Endothelial cell of umbilical vein (primary cell): ENCODE results near the gene SUSD6. TPM values are rescaled to one million over a fixed set of nuclear protein-coding genes. Genes with fewer than 3 reads are reported as not detected.

Source experiments
- BruUV-seq: library from RNA; stranded (reverse); fragments of 400-500 nt; replicated peaks from 2 replicates; lab custom pipeline; 2021; lab: Mats Ljungman, UMichigan
- CTCF ChIA-PET: fragments of 300-600, 350-600 bp; sonication (Branson Sonifier 250); formaldehyde crosslinking; loops from one replicate; lab custom pipeline; 2021; ENCODE audit warnings: antibody characterized with exemption, inconsistent platforms; lab: Charles Lee
- POLR2A ChIA-PET: fragments of 300-600, 350-600 bp; sonication (Branson Sonifier 250); formaldehyde crosslinking; loops from one replicate; lab custom pipeline; 2021; ENCODE audit warnings: antibody characterized with exemption, inconsistent platforms; lab: Charles Lee
- DNase-seq: peaks from one replicate; pipeline ENCODE4 v3.0.0-alpha.2; 2011; ENCODE audit warnings: low read depth, low spot score
- FAIRE-seq: peaks from 2 replicates; lab custom pipeline; 2011; peaks lifted over from hg19 to GRCh38; lab: Jason Lieb, UNC
- H2AFZ ChIP-seq: 2 replicates; pipeline ENCODE4 v1.6.0; 2012; ENCODE audit warnings: low read depth, low read length, control low read depth, inconsistent platforms
- H3K27ac ChIP-seq: 2 replicates; pipeline ENCODE4 v1.5.1; 2011; ENCODE audit warnings: low read depth, mild to moderate bottlenecking, control low read depth, low read length, moderate library complexity; ENCODE audit not compliant: insufficient read depth
- H3K27me3 ChIP-seq, 2 experiments: 2 replicates each; pipeline versions ENCODE4 v1.6.0 to v1.6.1; 2011; ENCODE audit warnings: low read length in 2 of 2, mixed read lengths in 1 of 2; ENCODE audit not compliant: control insufficient read depth in 2 of 2, insufficient read depth in 2 of 2
- H3K36me3 ChIP-seq, 2 experiments: 2 replicates in 1 of 2; 3 replicates in 1 of 2; pipeline ENCODE4 v1.5.1; 2011; ENCODE audit warnings: low read length in 2 of 2, mild to moderate bottlenecking in 1 of 2, moderate library complexity in 1 of 2; ENCODE audit not compliant: control insufficient read depth in 2 of 2, insufficient read depth in 2 of 2; ENCODE audit errors: extremely low read depth in 1 of 2
- H3K4me1 ChIP-seq: 3 replicates; pipeline ENCODE4 v1.5.1; 2011; ENCODE audit warnings: mild to moderate bottlenecking, low read length; ENCODE audit not compliant: control insufficient read depth, insufficient read depth; ENCODE audit errors: extremely low read depth
- H3K4me2 ChIP-seq: 2 replicates; pipeline ENCODE4 v1.6.1; 2011; ENCODE audit warnings: low read length, control low read depth, mixed read lengths; ENCODE audit not compliant: insufficient read depth
- H3K4me3 ChIP-seq, 3 experiments: fragments of 200-600 bp in 1 of 3; sonication (generic), shearing (Covaris generic) in 1 of 3; replicated peaks in 1 of 3; 2 replicates each; pipeline ENCODE4 v1.5.1; 2011 to 2016; ENCODE audit warnings: control low read depth in 3 of 3, low read length in 3 of 3, mild to moderate bottlenecking in 2 of 3, inconsistent platforms in 1 of 3, low read depth in 1 of 3, moderate library complexity in 1 of 3; ENCODE audit not compliant: insufficient read depth in 1 of 3
- H3K79me2 ChIP-seq: 2 replicates; pipeline ENCODE4 v1.6.0; 2012; ENCODE audit warnings: low read length, inconsistent platforms; ENCODE audit not compliant: control insufficient read depth, insufficient read depth
- H3K9ac ChIP-seq: replicated peaks from 2 replicates; pipeline ENCODE3; 2011; ENCODE audit warnings: low read length, control low read depth; ENCODE audit not compliant: insufficient read depth; ENCODE audit errors: extremely low read depth
- H3K9me1 ChIP-seq: replicated peaks from 3 replicates; pipeline ENCODE4 v1.6.0; 2011; ENCODE audit warnings: mild to moderate bottlenecking, low read length; ENCODE audit not compliant: control insufficient read depth, insufficient read depth; ENCODE audit errors: extremely low read depth
- H3K9me3 ChIP-seq: replicated peaks from 2 replicates; pipeline ENCODE4 v1.5.1; 2012; ENCODE audit warnings: low read length, inconsistent platforms; ENCODE audit not compliant: control insufficient read depth, insufficient read depth
- H4K20me1 ChIP-seq: replicated peaks from 2 replicates; pipeline ENCODE3; 2011; ENCODE audit warnings: mild to moderate bottlenecking, low read length; ENCODE audit not compliant: control insufficient read depth, insufficient read depth; ENCODE audit errors: extremely low read depth
- EZH2 ChIP-seq: IDR thresholded peaks from 2 replicates; pipeline ENCODE4 v1.6.1; 2012; ENCODE audit warnings: borderline replicate concordance, low read depth, mild to moderate bottlenecking, moderate library complexity, low read length, inconsistent platforms; ENCODE audit not compliant: severe bottlenecking
- FOS ChIP-seq: IDR thresholded peaks from 2 replicates; pipeline ENCODE4 v1.6.1; 2011; ENCODE audit warnings: mild to moderate bottlenecking, low read length, moderate library complexity, borderline replicate concordance; ENCODE audit not compliant: insufficient read depth
- GATA2 ChIP-seq: IDR thresholded peaks from 2 replicates; pipeline ENCODE4 v1.7.0; 2011; ENCODE audit warnings: low read depth, mild to moderate bottlenecking, moderate library complexity, mixed read lengths, low read length; ENCODE audit not compliant: insufficient read length, insufficient read depth
- JUN ChIP-seq: IDR thresholded peaks from 2 replicates; pipeline ENCODE4 v1.6.1; 2011; ENCODE audit warnings: borderline replicate concordance, low read depth; ENCODE audit not compliant: insufficient read length, insufficient read depth
- MYC ChIP-seq: IDR thresholded peaks from one replicate; pipeline ENCODE4 v1.6.1; 2011; ENCODE audit warnings: mild to moderate bottlenecking, low read depth, low read length
- POLR2A ChIP-seq: IDR thresholded peaks from 2 replicates; pipeline ENCODE4 v1.6.1; 2012; ENCODE audit warnings: low read depth, mild to moderate bottlenecking, control low read depth, low read length
- POLR2AphosphoS5 ChIP-seq: IDR thresholded peaks from 2 replicates; pipeline ENCODE4 v1.6.1; 2012; ENCODE audit warnings: low read depth, mild to moderate bottlenecking, control low read depth, low read length, moderate library complexity; ENCODE audit not compliant: insufficient read depth
- dilution Hi-C: fragments of 300-500 bp; cut with MboI; formaldehyde crosslinking; loops from one replicate; pipeline ENCODE4 v1.15.0; 2019; ENCODE audit warnings: low sequenced_read_pairs; ENCODE audit not compliant: extremely low pct_ligation_motif_present
- intact Hi-C: fragments of 100-400 bp; cut with micrococcal nuclease; formaldehyde crosslinking; loops from one replicate; pipeline ENCODE4 v1.10.0; 2022
- polyA plus RNA-seq, 4 experiments: library from polyadenylated mRNA; depleted of rRNA in 3 of 4; stranded (reverse) in 3 of 4; unstranded in 1 of 4; fragments of >200 nt; gene quantifications; 2 replicates each; pipeline versions ENCODE4 v1.2.1 to v1.2.3, GENCODE V29; 2011 to 2012; ENCODE audit warnings: missing spikeins in 1 of 4
- total RNA-seq: library from RNA; stranded (reverse); gene quantifications from 2 replicates; pipeline ENCODE4 v1.2.3, GENCODE V29; 2021
- TF ChIP-seq, protein P1 (sequence below): IDR thresholded peaks from 2 replicates; pipeline ENCODE4 v1.6.1; 2011; ENCODE audit not compliant: insufficient read depth, insufficient read length
- TF ChIP-seq, protein P2 (sequence below), 2 donors: IDR thresholded peaks; 1 replicate in 1 of 2; 2 replicates in 1 of 2; pipeline ENCODE4 v1.5.1; 2011; ENCODE audit warnings: low read length in 2 of 2, mild to moderate bottlenecking in 2 of 2, moderate library complexity in 2 of 2, control low read depth in 1 of 2, inconsistent platforms in 1 of 2, low read depth in 1 of 2; ENCODE audit not compliant: insufficient read depth in 1 of 2; ENCODE audit errors: extremely low read depth in 1 of 2

SUSD6 gene
- total and polyA plus RNA-seq, 2 donors (not counting 3 experiments of a cell fraction or from before 2014, with no cell fraction given): 13.4 to 19.5 TPM

DNA sequence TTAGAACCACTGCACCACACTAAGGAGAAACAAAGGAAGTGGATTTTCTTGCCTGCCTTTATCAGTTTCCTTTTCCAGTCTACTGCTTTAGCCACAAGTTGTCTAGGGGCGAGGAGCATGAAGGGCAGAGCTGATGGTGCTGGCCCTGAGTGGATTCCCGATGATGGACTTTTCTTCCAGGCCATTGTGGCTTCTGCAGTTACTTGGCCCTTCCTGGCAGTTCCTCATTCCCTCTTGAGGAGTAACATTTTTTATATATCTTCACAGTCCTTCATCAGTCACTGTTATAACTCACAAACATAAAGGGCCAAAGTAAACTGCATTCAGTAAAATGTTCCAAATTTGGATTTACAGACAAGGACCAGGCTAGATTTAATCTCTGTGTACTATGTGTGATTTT lies 94.3 kb downstream of the SUSD6 start:
- Histone ChIP-seq H3K27me3 (no peaks in the 10 kb centered on the region), H3K27ac (no peak overlapping the region), H3K9me1 (no peaks in the 10 kb centered on the region), H3K79me2 (no peaks in the 10 kb centered on the region), H3K36me3 (peaks cover 7 to 12% of the 10 kb centered on the region in 2 experiments), H3K9ac (no peak overlapping the region), H3K4me2 (no peak overlapping the region), H3K9me3 (no peaks in the 10 kb centered on the region), H4K20me1 (no peaks in the 10 kb centered on the region), H3K4me1 (peaks cover 24% of the 10 kb centered on the region), H3K4me3 (no peak overlapping the region), H2AFZ (no peak overlapping the region)
- dilution Hi-C loops (no loop called here), intact Hi-C loops (loop anchor here (5.0 kb wide), 1 partner anchor 33 kb away; no protein-coding TSS in a partner anchor)
- CTCF ChIA-PET: interaction anchor here (0.8 to 2.6 kb wide), 5 partner anchors 14 to 121 kb away, joined by 3 to 6 read pairs (median 4); no protein-coding TSS in a partner anchor
- FAIRE-seq (no peak), DNase-seq (no peak)
- BruUV-seq: no TSS peak
- TF ChIP-seq POLR2AphosphoS5 (no peak), EZH2 (no peak), FOS (no peak), POLR2A (no peak), JUN (no peak), MYC (no peak), GATA2 (no peak)
- TF ChIP-seq, protein P1, sequence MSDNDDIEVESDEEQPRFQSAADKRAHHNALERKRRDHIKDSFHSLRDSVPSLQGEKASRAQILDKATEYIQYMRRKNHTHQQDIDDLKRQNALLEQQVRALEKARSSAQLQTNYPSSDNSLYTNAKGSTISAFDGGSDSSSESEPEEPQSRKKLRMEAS: no peak
- TF ChIP-seq, protein P2, sequence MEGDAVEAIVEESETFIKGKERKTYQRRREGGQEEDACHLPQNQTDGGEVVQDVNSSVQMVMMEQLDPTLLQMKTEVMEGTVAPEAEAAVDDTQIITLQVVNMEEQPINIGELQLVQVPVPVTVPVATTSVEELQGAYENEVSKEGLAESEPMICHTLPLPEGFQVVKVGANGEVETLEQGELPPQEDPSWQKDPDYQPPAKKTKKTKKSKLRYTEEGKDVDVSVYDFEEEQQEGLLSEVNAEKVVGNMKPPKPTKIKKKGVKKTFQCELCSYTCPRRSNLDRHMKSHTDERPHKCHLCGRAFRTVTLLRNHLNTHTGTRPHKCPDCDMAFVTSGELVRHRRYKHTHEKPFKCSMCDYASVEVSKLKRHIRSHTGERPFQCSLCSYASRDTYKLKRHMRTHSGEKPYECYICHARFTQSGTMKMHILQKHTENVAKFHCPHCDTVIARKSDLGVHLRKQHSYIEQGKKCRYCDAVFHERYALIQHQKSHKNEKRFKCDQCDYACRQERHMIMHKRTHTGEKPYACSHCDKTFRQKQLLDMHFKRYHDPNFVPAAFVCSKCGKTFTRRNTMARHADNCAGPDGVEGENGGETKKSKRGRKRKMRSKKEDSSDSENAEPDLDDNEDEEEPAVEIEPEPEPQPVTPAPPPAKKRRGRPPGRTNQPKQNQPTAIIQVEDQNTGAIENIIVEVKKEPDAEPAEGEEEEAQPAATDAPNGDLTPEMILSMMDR (IDR thresholded peaks at IDR 0.05; ENCODE audit: extremely low read depth in 1 of 2, insufficient read depth in 1 of 2, low read depth in 1 of 2, low read length in 2 of 2): no peak
- POLR2A ChIA-PET: interaction anchor here (0.6 to 0.7 kb wide), 3 partner anchors 10 to 304 kb away, joined by 3 to 4 read pairs (median 3); no protein-coding TSS in a partner anchor
